Measurements from ENCODE around the gene FRMD4B.

FRMD4B gene

GRCh38 chr3:69121513-69121912 is 264.4 kb downstream of the FRMD4B start:
- H3K4me3 ChIP-seq (ENCODE audit: low read depth, low read length): no peak overlapping the region
- no peak for TF ChIP-seq CTCF (IDR thresholded peaks at IDR 0.05; ENCODE audit: borderline replicate concordance, insufficient read depth, low read depth, low read length)

- peak; percentile 89 for TF ChIP-seq CTCF (IDR thresholded peaks at IDR 0.05; ENCODE audit: borderline replicate concordance, insufficient read depth, low read depth, low read length)
Observed at GRCh38 chr3:69120879-69121464, 264.9 kb downstream of the FRMD4B start.

More at GRCh38 chr3:69120879-69121464, 264.9 kb downstream of the FRMD4B start:
- no peak overlapping the region for H3K4me3 ChIP-seq (ENCODE audit: low read depth, low read length)

Data from GM12875 (cell line).